Limb (tissue), 2 donors: ENCODE data around the gene COMMD9.

Experiments
- DNase-seq, 2 donors: peaks; one replicate each; pipeline ENCODE4 v3.0.0-alpha.2; 2016; ENCODE audit errors: extremely low spot score in 2 of 2

The COMMD9 gene

DNA sequence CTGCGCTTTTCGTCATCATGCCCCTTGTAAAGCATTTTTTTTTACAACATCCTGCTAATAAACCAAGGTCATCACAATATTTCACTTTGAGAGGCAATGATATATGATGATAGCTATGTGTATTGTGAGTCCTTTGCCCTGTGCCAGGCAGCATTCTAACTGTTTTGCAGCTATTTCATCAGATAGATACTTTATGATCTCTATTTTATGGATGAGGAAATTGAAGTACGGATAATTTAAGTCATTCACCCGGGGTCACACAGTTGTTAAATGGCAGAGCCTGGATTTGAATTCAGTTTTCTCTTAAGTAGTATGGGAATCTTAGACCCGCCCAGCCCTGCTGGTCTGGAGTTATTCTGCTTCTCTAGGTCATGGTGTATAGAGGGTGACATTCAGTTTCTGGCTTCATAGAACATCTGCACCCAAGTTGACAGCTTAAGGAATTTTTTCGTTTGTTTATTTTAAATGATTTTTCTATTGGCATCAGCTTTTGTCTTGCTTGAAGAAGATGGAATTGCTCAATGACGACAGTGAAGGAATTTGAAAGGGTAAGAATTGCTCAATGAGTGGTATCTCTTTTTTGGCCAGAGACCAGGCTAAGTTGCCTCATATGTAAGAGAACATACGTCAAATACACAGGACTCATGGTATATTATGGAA is 7.8 kb upstream of the COMMD9 start:
- no peak for DNase-seq

DNA sequence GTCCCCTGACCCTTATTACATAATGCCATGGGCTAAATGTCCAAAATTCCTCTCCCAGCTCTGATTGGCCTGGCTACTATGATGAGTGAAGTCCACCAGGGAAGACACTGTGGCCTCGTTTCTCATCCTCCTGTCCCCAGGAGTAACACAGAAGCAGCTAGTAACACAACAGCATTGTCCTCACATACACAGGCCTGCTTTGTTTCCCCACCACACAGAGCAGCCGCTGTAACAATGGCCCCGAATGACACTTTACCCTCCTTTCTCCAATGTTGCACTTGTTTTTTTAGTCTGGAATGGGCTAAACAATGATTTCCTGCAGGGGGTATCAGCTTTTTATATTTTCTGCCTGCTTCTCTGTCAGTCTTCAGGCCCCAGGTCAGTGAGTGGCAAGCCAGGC is 6.7 kb upstream of the COMMD9 start, which contains the start of gene PRR5L:
TSS of gene PRR5L (plus strand) at position 363 of the 400 bp plus-strand sequence. CDS start 104,834 bp downstream, outside the sequence.
- no peak for DNase-seq

DNA sequence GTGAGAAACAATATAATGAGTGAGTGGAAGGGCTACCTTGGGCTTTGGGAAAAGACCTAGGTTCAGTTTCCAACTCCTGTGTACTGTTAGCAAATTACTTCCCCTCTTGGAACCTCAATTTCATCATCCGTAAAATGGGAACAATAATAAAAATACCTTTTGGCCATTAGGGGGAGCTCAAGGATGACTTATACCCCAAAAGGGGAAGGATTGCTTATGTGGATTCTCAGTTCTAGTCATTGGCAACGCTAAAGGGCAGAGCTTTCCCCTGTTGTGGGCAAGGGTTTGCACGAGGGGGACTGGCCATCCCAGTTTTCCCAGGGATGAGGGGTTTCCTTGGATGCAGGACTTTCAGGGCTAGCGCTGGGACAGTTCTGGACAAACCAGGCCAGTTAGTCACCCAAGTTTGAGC is 3.1 kb upstream of the COMMD9 start:
- DNase-seq, result peak in 1 of 2 donors; percentile 8

DNA sequence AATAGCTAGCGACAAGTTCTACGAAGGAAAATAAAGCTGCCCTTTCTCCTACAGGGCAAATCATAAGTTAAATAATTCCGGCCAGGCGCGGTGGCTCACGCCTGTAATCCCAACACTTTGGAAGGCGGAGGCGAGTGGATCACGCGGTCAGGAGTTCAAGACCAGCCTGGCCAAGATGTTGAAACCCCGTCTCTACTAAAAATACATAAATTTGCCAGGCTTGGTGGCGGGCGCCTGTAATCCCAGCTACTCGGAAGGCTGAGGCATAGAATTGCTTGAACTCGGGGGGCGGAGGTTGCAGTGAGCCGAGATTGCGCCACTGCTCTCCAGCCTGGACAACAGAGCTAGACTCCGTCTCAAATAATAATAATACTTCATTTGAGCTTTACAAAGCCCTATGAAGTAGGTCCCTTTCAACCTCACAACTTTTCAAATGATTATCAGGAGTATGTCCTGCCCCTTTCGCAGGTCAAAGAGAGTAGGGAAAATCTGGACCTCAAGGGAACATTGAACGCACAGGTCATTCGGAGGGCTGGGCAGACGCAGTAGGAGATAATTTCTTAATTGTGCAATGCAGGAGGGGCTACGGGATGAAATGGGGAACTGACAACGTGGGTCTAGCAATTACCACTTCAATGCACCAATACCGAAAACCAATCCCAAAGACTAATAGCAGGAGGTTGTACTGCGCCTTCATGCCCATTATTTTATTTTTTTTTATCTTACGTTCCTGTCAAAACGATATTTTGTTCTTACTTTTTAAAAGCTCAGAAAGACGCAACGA is 590 bp downstream of the COMMD9 start:
- no peak for DNase-seq

DNA sequence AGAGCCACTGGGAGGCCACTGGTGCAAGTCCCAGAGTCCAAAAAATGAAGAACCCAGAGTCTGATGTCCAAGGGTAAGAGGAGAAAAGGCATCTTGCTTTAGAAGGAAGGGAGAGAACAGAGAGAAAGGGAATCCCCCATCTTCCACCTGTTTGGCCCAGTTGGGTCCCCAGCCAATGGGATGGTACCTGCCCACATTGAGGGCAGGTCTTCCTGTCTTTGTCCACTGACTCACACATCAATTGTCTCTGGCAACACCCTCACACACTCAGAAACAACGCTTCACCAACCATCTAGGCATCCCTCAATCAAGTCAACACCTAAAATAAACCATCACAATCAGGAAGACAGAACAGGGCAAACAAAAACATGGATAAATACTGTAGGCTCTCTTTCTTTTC is 6.3 kb downstream of the COMMD9 start:
- no peak for DNase-seq

DNA sequence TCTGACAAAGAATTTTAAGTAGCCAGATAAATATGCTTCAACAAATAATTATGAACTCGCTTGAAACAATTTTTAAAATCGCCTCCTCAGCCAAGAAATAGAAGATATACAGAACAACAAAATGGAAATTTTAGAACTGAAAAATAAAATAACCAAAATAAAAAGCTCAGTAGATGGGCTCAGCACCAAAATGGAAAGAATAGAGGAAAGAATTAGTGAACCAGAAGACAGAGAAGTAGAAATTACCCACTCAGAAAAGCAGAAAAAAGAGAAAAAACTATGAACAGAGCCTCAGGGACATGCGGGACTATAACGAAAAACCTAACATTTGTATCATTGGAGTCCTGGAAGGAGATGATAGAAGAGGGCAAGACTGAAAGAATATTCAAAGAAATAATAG is 7.4 kb downstream of the COMMD9 start:
- no peak for DNase-seq

DNA sequence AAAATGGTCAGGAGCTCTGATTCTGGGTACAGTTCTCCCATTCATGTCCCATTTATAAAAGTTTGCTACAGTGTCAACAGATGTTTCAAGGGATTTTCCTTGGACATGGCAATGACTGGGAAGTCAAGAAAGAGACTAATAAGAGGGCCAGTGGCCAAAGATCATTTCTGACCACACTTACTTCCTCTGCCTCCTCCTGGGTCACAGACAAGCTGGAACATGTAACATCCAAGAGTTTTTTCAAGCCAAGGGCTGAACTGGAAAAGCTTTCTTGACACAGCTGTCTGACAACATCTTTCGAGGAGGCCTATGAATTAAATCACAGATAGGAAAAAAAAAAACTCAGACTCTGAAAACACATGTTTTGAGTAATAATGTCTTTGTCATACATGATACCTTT is 8.7 kb downstream of the COMMD9 start:
- DNase-seq, result no peak

DNA sequence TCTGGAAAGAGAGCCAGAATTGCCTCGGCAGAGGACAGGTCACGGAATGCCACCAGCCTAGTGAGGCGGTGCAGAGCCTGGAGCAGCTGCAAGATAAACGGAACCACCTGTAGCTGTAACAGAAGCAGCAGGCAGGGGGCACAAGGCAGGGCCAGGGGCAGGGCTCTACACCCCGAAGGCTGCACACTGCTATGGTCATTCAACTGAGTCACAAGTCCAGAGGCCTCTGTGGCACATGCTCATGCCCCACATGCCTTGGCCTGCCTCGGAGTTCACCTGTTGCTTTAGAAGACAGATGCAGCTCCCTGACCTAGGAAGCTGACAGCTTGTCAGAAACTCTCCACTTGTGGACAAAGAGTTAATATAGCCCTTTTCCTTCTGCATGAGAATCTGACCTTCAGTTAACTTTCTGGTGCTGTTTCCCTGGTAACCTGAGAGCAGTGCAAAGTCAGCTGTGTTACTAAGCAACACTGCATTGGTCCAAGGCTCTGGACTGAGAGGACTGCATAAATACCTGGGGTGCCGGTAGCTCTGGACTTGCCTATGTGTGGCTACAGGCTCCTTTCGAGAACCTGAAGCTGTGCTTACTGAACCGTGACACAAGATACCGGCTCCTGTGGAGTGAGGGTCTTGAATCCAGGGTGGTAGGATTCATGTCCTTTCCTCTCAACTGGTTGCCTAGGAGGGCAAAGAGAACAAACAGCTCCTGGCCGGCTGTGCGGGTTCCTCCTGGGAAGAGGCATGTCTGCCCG is 10.5 kb downstream of the COMMD9 start:
- peak in 1 of 2 donors; percentile 34 for DNase-seq

DNA sequence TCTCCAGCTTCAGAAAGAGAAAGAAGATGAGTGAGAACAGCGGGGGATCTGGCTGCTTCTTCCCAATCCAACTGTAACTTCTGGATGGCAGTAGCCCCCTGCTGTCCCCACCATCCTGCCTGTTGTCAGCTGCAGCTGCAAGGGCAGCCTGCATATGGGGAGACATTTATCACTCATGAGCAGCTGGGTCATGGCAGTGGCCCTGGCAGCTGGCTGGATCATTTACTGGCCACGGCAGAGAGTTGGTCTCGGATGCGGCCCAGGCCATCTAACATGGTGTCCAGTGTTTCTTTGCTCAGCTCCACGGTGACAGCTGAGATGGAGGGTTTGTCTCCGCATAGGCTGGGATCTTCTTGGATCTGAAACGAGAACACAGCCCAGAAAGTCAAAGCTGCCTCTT is 14.8 kb downstream of the COMMD9 start:
- peak in 1 of 2 donors; percentile 31 for DNase-seq

DNA sequence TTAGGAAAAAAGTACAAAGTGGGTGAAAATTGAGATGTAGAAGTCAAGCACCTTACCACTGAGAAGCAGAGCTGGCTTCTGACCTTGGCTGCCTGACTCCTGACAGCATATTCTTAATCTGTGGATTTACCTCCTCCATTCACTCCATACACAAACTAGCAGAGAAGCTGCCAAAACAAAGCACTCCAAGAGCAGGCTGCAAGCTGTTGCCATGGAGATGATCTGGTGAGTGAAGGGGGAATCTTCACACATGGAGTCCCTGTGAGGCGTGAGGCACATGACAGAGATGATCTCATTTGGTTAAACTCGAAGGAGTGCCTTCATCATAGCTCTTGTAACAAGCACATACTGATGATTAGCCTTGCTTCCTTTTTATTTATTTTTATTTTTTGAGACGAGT is 16.1 kb downstream of the COMMD9 start:
- DNase-seq, result peak in 1 of 2 donors; percentile 6

DNA sequence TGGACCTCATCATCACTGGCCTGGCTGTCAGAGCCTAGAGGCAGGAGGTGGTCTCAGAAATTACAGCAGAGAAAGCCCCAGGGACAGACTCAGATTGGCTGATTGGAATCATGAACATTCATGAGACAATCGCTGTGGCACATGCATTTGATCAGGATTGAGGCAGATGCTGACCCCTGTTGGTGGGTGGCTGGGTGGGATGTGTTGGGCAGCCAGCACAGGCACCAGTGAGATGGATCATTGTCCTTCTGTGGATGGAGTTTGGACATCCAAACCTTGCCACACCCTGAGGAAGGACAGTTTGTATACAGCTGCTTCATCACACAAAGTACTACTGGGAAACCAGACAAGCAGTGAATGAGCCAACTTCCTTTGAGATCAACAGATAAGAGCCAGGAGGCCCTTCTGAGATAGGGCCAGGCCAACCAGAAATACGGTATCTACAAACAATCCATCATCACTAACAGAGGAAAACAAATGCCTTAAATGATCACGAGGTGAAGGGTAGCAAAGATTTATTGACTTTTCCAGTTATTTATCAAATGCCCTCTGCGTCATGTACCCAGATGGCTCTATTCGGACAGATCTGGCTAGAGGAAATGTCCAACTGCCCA is 17.3 kb downstream of the COMMD9 start:
- no peak for DNase-seq

DNA sequence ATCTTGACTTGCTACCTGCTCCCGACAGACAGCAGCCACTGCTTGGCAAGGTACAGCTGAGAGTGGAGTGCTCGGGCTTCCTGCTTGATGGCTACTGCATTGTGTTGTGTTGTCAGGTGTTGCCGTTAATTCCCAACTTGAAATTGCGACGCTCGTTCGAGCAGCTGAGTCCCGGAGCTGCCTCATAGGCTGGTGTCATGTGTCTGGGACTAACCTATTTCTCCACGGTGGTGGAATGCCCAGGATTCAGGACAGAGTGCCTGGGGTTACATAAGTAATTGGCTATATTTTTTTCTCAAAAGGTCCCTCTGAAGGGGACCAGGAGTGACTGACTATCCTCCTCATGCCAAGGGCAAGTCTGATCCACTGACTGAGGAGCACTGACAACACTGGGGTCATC is 18.5 kb downstream of the COMMD9 start:
- DNase-seq, result no peak

DNA sequence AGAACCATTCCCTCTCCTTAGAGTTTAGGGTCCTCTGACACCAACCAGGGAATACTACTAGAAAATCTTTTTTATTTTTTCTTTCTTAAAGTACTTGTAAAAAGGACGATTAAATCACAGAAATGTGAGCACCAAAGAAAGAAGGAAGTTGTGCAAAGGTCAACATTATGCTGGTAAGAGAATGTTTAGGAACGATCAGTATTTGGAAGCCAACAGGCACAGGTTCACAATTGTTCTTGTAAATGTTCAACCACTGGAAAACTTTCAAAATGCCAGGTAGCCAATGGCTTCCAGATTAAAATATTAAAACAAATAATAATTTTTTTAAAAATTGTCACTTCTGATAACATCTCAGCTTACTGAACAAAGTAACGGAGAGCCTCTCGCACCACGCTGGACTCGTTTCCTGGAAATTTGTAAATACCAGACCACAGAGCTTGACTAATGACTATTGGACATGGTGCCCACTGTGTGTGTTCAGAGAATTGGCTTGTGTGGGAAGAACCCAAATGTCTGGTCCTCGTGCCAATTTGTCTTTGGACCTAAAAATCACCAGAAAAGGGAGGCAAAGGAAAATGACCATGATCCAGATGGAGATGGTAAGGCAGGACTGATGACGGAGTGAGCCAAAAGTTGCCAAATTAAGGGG is 20.8 kb downstream of the COMMD9 start:
- DNase-seq, result no peak

DNA sequence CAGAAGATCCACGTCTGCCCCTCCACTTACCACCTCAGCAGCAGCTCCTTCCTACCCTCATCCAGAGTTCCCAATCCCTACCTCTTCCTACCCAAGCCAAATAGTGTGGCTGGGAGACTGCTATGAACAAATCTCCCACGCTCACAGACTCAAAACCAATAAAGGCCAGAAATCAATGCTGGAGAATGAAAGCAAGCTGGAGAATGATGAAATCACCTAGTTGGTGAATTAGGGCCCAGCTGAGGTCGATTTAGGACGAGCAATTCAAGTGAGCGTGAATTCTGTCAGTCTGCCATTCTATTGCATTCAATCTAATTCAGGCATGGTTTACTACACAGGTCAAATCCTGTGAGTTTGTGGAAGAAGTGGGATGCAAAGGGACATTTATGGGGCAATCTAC is 22.5 kb downstream of the COMMD9 start:
- DNase-seq, result no peak

DNA sequence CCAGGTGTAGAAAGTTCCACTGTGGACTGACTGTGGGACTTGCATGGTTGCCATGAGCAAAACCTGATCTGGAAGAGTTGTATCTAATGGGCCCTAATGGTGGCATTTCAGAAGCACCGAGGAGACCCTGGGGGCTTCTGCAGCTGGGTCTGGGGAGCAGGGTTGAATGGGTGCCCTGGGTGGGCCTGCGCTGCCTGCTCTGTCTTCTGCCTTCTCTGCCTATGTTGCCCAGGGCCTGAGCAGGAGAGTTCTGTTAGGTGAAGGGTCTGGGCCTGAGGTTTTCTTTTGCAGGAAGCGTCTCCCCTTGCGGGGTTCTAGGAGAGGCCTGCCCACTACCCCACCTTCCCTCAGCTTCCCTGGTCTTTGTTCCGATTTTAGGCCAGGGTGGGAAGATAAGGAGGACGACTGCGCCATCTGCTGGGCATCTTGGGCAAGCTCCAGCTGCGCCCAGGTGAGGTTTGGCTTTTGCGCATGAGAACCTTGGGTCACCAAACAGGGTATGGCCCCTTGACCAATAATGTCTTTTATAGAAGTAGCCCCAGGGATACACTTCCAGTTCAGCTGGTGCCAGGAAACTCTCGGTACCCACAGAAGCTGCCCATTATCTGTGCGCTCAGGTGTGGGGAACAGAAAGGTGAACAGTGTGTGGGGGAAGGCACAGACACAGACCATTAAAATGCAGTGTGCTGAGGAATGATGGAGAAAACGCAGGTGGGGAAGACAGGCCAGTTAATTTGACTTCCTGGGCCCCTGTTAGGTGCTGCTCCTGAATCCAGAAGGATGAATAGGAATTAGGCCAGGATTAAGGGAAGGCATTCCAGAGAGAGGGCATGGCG is 23.2 kb downstream of the COMMD9 start:
- peak; percentile 58 to 83 for DNase-seq

DNA sequence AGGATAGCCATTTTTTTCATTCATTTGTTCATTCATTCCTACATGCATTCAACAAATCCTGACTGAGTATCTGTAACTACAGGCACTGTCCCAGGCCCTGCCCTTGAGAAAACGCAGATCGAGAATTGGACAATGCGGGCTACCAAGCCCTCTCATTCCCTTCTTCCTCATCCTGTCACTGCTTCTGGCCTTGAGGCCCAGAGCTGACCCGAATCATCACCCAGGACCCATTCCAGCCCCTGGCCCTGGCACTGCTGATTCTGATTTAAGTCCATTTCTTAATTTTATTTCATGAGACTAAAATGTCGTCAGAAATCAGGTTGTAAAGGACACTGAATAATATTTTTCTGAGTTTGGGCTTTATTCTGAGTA is 24.3 kb downstream of the COMMD9 start:
- no peak for DNase-seq

DNA sequence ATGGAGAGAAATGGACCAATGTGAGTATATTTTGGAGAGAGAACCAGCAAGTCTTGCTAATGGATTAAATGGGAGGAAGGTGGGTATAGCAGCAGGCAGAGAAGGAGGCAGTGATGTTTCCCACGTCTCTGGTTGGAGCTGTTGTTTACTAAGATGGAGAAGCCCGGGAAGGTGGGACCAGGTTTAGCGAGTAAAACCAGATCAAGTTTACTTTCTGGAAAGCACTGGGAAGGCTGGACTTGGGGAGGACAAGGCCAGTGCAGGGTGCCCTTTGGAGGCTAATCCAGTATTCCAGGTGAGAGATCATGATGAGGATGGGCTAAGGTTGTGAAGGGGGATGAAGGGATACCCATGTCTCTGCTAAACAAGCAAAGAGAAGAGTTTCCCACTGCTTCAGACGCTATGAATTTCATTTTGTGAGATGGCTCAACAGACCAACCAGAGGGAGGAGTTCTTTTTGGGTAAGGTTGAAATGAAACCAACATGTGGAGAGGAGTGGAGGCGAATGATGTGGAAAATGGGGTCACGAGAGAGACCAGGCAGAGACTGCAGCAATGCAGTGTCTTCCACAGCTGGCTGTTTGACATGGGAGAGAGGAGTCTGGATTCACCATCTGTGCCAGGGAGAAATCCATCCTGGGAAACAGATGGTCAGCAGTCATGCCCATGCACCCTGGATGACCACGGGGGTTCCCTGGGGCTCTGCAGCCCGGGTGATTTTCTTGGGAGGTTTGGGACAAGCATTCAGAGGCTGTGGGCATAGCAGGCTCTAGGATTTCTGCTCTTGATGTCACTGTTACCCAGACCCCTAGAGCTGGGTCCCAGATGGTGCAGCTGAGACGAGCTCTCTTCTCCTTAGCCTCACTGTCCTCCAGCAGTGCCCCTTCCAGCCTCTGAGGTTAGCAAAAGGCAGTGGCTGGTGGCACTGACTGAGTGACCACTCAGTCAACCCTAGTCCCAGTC is 24.9 kb downstream of the COMMD9 start:
- DNase-seq, result peak in 1 of 2 donors; percentile 17

DNA sequence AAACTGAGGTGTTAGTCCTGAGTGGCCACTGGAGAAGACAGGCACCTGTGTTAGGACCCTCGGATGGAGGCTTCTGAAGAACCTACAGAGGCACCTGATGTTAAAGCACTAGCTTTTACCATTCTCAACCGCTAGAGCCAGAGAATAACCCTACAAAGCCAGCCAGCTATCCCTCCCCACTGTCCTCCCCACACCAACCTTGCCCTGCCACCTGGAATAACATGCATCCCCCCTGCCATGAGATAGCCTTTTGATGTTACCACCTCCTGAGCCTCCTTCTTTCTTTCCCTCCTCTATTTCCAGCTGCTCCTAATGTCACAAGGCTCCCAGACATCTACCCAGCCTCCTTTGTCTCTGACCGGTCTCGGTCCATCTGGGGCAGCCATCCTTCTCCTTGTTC is 28.1 kb downstream of the COMMD9 start:
- no peak for DNase-seq

DNA sequence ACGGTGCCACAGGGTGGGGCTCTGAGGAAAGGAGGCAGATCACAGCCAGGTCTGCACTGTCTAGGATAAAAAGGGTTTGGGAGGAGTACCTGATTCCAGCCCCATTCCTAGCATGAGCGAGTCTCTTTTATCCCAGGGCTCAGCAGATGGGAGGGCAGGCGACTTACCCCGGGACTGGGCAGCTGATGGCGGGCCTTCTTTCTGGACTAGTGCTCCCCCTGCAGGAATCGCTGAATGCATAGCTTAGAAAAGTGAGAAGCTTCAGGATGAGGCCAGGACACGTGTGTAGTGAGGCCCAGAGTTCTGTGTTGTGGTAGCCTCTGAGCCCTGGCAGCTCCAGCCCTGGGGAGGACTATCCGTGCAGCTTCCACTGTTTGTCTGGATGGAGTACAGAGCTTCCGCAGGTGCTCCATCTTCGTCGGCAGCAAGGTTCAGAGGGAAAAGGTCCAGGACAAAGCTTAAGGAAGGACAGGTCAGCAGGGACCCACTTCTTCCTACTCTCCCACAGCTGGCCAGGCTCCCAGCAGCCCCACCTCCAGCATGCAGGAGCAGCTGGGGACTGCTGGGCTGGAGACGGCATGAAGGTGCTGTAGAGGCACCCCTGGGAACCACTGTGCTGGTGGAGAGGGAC is 30.4 kb downstream of the COMMD9 start:
- DNase-seq, result peak; percentile 67 to 76
